GM03348 (cell line): ENCODE measurements around the gene MAFB.

ENCODE experiments used
- DNase-seq: peaks from one replicate; pipeline ENCODE4 v3.0.0; 2012; ENCODE audit warnings: low spot score

MAFB gene

GRCh38 chr20:40681165-40681564 is 7.9 kb downstream of the MAFB start:
- no peak for DNase-seq

- no peak for DNase-seq
These were observed 8.7 kb downstream of the MAFB start for GRCh38 chr20:40680161-40680959.

- DNase-seq: no peak
These were observed 9.9 kb downstream of the MAFB start for GRCh38 chr20:40679184-40679583.

GRCh38 chr20:40678286-40678875 is 10.7 kb downstream of the MAFB start:
- no peak for DNase-seq

- DNase-seq: no peak
These were observed 11.6 kb downstream of the MAFB start for GRCh38 chr20:40677343-40677924.

GRCh38 chr20:40676491-40677269 is 12.4 kb downstream of the MAFB start:
- DNase-seq: no peak

GRCh38 chr20:40675599-40676221 is 13.3 kb downstream of the MAFB start:
- no peak for DNase-seq

GRCh38 chr20:40673442-40673841 is 15.6 kb downstream of the MAFB start:
- no peak for DNase-seq

- no peak for DNase-seq
These were observed 16.9 kb downstream of the MAFB start for GRCh38 chr20:40672095-40672494.

GRCh38 chr20:40670253-40670652 is 18.8 kb downstream of the MAFB start:
- DNase-seq: no peak

GRCh38 chr20:40669692-40670091 is 19.3 kb downstream of the MAFB start:
- DNase-seq: no peak

GRCh38 chr20:40668449-40669228 is 20.4 kb downstream of the MAFB start:
- DNase-seq: no peak

- no peak for DNase-seq
These were observed 21.5 kb downstream of the MAFB start for GRCh38 chr20:40667503-40667902.

- no peak for DNase-seq
These were observed 22.7 kb downstream of the MAFB start for GRCh38 chr20:40666336-40666735.

GRCh38 chr20:40664891-40665290 is 24.1 kb downstream of the MAFB start:
- DNase-seq: no peak

- DNase-seq: no peak
These were observed 24.8 kb downstream of the MAFB start for GRCh38 chr20:40663991-40664880.

GRCh38 chr20:40663304-40663790 is 25.7 kb downstream of the MAFB start:
- DNase-seq: no peak

GRCh38 chr20:40659567-40659966 is 29.5 kb downstream of the MAFB start:
- DNase-seq: no peak

- DNase-seq: no peak
These were observed 30.5 kb downstream of the MAFB start for GRCh38 chr20:40658509-40658908.

GRCh38 chr20:40657526-40657925 is 31.5 kb downstream of the MAFB start:
- DNase-seq: peak; percentile 29
